Hematopoietic multipotent progenitor cell treated with erythropoietin and hydrocortisone succinate and interleukin-3 and kit ligand, for 4 days (in vitro differentiated cells): ENCODE data around the gene ITK.

Experiments
- DNase-seq: peaks from one replicate; pipeline ENCODE4 v3.0.0-alpha.2; 2015

Gene ITK

DNA sequence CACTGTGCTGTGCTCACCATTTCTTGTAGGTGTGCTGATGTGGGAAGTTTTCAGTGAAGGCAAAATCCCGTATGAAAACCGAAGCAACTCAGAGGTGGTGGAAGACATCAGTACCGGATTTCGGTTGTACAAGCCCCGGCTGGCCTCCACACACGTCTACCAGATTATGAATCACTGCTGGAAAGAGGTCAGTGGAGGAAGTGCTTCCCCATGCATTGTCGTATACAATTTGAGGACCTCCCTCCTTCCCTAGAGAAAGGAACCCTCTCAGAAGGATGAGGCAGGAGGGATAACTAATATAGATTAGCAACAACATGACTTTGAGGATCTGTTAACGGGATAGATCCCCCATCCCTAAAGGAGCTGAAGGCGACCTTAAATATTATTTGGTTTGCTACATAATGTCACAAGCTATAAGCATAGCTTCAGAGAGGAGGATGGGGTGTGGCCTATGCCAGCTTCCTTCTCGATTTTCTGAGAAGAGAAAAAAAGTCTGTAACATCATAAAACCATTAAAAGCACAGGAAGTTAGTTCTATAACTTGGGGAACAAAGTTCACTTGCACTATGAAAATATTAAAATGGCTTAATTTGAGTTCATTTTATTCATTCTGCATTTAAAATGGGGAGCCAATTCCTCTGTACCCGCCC lies 68.3 kb downstream of the ITK start:
- peak; percentile 50 for DNase-seq

DNA sequence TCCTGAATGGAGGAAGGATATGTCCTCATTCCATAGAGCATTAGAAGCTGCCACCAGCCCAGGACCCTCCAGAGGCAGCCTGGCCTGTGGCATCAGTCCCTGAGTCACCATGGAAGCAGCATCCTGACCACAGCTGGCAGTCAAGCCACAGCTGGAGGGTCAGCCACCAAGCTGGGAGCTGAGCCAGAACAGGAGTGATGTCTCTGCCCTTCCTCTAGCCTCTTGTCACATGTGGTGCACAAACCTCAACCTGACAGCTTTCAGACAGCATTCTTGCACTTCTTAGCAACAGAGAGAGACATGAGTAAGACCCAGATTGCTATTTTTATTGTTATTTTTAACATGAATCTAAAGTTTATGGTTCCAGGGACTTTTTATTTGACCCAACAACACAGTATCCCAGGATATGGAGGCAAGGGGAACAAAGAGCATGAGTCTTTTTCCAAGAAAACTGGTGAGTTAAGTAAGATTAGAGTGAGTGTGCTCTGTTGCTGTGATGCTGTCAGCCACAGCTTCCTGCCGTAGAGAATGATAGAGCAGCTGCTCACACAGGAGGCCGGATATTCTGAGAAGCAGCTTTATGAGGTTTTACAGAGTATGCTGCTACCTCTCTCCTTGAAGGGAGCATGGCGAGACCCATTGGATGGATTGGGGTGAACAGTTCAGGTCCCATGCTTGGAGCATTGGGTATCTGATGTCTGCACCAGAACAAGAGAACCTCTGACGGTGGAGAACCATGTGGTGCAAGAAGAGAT lies 72.2 kb downstream of the ITK start:
- DNase-seq: peak; percentile 89

DNA sequence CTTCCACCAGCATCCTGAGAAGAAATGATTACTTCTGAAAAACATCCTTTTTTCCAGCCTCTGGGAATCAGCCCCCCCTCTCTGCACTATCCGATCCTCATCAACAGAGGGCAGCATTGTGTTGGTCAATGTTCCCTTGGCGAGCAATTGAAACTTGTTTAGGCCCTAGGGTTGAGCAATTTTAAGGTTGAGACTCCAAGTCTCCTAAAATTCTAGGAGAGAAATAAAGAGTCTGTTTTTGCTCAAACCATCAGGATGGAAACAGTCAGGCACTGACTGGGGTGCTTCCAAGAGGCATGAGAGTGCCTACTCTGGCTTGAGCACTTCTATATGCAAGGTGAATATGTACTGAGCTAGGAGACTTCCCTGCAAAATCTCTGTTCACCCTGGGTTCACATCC lies 72.9 kb downstream of the ITK start:
- peak; percentile 77 for DNase-seq

DNA sequence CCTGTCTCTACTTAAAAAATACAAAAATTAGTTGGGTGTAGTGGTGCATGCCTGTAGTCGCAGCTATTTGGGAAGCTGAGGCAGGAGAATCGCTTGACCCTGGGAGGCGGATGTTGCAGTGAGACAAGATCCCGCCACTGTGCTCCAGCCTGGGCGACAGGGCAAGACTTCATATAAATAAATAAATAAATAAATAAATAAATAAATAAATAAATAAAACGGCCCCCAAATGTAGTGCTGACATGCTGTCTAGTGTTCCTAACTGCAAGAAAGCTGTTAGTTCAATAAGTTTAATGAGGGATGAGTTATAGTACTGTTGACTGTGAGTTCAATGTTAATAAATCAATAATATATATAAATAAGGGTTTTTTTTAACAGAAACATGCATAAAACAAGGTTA lies 77.8 kb downstream of the ITK start:
- DNase-seq: no peak

DNA sequence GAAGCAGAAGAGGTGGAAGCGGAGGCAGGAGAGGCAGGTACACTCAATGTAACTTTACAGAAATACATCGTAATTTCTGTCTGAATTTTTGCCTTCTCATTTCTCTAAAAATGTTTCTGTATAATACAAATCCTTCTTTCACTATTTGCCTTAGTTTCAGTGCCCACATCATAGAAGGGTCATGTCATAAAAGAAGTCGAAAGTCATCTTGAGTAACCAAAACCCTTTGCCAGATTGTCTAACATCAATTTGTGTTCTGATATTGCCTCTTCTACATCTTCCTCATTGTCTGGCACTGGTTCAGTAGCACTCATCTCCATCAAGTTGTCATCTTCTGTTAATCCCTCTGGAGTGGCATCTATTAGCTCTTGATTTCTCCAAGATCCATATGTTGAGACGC lies 79.1 kb downstream of the ITK start:
- DNase-seq: no peak

DNA sequence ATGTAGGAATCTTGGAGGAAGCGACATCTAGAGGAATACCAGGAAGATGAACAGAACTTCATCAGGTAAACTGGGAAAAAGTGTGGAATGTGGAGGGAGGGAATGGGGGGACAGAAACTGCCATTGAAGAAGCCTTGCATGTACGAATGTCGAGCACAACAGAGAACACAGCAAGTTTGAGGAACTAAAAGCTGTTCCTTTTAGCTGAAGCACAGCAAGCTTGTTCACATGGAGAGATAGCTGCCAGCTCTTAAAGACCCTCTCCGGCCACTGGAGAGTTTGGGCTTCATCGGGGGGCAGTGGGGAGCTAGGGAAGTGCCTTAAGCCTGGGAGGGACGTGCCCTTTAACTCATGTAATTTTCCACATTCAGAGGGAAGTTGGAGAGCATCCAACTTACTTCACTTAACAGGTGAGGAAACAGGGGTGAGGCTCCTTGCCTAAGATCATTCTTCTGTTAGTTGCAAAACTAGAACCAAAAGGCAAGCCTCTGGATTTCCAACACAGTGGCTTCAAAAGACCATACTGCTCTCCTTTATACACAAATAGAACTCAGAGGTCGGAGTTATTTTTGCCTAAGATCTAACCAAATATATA lies 83.0 kb downstream of the ITK start:
- no peak for DNase-seq

DNA sequence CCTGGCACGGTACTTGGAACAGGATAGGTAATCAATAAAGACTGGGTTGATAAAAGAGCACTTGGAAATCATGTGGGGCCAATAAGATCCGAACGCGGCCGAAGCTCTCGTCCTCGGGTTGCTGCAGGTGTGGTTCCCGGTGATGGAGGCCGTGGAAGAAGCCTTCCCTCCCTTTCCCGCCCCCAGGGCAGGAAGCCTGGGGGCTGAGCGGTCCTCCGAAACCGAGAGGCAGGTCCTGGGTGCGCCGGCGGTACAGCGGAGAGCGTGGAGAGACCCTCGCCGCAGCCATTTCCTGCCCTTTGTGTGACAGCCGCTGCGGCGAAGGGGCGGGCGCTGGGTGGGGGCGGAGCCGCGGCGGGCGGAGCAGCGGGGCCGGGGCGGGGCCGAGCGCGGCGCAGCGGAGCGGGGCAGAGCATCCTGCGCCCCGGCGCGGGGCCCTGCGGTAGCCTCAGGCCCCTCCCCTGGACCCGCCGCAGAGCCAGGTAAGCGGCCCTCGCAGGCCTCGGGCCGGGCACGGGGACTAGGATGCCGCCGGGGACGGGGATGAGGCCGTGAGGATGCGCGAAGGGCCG lies 85.2 kb downstream of the ITK start, which contains the start of gene CYFIP2:
TSS of gene CYFIP2 (plus strand) at position 410 of the 572 bp plus-strand sequence. CDS start 19,239 bp downstream, outside the sequence.
- peak; percentile 84 for DNase-seq

DNA sequence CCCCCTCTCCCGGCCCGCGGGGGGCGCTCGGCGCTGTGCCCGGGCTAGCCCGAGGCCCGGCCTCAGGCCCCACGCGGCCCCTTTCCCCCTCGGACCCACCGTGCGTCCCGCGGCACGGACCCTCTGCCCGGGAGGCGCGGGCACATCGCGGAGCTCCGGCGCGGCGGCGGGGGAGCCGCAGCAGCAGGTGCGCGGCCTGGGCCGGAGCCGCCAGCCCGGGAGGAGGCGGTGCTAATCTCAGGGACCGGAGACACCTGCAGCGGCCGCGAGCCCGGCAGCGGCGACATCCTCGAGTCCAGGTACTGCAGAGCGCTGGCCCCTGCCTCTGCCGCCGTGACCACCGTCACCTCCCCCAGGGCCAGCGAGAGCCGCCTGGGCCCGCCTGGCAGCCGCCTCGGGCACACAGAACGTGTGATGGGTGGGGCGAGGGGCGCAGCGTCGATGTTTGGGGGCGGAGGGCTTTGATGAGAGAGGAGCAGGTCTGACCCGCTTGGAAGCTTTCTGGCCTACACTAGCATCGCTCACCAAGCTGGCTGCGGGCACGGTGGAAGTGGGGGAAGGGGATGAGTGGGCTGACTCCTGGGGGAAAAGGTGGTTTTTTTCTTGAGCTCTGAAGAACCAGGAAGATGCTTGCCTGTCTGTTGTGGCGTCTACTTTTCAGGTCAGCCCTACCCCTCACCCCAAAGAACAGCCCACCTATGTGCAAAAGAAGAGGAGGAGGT lies 85.8 kb downstream of the ITK start:
- DNase-seq: peak; percentile 50

DNA sequence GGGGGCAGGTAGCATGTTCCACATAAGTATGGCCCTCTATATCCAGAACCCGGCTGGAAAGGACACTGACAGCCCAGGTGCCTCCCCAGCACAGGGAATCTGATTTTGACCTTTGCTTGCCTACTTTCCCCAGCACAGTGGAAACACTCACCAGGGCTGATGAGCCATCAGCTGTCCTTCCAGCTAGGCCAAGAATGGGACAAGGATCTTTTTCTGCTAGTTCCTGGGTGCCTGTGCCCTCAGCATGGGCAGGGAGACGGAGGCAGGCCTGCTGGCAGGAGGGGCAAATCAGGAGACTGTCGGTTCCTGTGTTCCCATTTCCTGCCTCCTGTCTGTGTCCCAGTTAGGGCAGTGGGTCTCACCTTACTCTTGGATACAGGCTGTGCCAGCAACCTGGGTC lies 86.4 kb downstream of the ITK start:
- no peak for DNase-seq

DNA sequence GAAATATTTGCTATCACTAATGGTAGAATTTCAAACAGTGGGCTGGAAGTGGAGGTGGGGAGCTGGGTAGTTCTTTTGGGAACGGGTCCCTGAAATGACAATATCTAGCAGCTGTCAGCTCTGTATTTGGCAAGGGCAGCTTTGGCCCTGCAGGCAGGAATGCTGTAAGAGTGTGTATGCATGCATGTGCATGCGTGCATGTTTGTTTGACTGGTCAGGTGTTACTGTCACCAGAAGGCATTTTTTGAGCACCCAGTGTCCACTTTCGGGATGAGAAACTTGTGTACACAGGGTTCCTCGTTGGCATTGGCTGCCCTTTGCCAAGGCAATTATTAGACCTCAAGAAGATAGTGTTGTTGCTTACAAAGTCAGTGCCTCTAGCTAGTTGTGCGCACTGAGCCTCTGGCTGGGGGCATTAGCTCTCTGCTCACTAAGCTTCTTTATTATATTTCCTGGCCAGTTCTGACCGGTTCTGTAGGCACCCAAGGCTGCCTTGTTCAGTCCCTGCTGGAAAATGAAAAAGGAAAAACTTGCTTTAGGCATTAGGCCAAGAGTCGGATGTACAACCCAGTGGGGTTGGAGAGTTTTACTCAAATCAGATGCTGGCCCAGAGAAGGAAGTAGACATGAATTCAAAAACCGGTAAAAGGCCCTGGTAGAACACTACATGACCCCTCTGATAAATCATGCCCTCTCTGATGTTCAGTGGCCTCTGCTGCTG lies 87.3 kb downstream of the ITK start:
- no peak for DNase-seq

DNA sequence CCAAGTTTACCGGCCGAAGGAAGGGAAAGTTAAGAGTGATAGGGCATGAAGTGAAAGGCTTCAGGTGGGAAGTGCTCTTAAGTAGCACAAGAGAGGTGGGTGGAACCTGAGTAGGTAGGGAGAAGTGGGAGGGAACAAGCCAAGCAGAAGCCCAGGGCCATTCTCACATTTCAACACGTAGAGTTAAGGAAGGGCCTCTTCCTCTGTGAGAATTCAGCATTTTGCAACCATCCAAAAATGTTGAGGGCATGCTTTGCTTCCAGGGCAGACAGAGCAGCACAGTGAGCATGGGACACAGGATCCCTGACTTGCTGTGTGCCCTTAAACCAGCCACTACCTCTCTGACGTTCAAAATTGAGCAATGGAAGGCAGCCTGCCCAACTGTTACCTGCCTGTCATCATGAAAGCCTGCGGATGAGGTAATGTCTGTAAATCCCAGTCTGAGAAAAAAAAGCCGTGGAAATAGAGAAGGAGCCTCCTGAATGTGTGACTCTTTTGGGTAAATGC lies 88.6 kb downstream of the ITK start:
- no peak for DNase-seq

DNA sequence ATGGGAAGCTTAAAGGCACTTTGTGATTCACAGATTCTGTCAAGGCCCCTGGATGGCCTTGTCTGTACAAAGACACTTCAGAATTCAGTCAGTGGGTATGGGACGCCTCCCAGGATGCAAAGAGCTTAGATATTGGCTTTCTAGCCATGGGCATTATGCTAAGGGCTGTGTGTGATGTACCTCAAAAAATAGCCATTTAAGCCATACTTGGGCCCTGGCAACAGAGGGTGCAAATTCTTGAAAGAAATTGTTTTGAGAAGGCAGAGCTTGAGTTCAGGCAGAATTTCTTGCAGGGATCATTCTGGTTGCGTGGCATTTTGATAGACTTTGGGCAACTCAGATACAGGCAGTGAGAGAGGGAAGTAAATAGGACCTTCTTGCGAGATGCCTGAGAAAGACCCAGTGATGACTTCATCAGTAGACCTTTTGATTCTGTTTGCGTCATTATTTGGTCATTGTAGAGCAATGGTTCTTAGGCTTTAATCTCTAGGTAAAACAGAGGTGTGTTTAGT lies 89.2 kb downstream of the ITK start:
- peak; percentile 48 for DNase-seq

DNA sequence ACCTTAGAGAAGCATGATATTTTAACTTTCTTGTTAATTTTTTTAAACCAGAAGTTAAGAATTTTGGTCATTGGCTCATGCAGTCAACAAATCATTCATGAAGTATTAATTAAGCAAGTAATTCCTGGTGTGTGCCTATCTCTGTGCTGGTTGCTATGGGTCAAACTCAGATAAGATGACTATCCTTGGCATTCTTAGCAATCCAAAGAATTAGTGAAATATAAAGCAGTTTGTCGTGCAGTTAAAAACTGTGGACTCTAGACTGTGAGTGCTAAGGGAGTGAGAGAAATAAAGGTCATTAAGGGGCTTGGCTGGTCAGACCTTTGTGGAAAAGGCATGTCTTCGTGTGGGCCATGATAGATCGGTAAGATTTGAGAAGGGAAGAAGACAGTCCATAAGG lies 90.1 kb downstream of the ITK start:
- DNase-seq: no peak

DNA sequence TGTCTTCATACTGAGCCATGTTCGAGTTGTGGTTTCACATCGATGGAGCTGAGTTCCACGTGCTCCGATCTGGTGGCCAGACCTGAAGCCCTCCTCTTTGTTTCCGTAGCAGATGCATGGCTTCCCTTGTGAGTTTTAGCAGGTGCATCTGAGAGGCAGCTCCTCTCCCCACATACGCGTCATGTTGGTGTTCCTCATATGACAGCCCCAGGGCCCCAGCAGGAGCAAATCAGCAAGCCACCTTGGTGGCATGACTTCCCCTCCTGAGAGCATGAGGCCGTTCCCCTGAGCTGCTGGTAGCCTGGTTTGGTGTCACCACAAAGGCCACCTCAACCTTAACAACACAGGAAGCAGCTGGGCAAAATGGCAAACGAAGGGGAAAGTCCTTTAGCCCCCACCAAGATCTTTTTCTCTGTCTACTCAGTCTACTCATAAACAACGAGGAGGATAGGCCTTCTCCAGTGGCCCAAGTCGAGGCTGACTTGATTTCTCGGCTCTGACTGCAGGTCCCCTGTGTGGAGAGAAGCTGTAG lies 91.2 kb downstream of the ITK start:
- DNase-seq: peak; percentile 93

DNA sequence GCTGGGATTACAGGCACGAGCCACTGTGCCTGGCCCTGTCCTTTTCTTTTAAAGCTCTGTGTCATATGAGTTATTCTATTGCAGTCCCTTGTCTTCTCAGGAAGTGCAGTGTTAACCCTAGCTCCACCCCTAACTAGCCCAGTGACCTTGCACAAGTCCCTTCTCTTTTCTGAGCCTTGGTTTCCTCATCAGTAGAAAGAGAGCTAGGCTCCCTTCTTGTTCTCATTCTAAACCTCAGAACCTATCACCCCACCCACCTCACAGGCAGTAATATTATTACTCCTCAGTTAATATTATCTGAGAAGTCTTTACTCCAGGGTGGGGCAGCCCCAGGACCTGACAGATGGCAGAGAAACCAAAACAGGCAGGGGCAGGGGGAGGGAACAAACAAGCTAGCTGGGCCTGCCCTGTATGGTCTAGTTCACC lies 92.5 kb downstream of the ITK start:
- DNase-seq: peak; percentile 86

DNA sequence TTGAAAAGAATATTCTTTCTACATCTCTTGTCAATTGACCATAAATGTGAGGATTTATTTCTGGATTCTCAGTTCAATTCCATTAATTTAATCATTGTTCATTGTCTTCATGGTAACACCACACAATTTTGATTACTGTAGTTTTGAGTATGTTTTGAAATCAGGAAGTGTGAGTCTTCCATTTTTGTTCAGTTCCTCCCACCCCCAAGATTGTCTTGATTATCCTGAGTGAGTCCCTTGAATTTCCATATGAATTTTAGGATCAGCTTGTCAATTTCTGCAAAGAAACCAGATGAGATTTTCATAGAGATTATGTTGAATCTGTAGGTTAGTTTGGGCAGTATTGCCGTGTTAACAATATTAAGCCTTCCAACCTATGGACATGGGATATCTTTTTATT lies 94.8 kb downstream of the ITK start:
- no peak for DNase-seq

DNA sequence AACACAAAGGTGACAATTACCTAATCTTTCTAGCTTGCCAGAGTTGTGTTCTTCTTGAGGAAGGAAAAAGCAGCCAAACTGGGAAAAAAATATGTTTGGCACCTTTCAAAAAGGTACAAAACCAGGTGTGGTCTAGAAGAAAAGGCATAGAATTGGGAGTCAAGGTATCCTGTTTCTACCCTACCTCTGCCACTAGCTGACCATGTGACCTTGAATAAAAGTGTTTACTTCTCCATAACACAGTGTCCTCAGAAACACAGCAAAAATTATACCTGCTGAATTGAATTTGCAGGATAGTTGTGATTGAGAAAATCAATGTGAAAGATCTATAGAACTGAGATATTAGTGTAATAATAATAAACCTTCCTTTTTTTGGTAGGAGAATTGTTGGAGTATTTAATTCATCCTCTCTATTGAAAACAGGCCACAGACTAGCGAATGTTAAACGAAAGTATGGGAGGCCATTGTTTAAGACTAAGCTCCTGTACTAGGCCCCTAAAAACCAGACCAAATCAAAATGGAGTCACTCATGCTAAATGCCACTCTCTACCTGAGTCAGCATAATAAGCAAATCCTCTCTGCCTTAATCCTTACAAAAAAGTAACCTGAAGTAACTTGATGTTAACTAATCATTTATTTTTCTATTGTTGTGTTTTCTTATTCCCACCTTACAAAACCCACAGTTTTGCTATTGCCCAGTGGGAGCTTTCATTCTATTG lies 97.8 kb downstream of the ITK start:
- DNase-seq: no peak

DNA sequence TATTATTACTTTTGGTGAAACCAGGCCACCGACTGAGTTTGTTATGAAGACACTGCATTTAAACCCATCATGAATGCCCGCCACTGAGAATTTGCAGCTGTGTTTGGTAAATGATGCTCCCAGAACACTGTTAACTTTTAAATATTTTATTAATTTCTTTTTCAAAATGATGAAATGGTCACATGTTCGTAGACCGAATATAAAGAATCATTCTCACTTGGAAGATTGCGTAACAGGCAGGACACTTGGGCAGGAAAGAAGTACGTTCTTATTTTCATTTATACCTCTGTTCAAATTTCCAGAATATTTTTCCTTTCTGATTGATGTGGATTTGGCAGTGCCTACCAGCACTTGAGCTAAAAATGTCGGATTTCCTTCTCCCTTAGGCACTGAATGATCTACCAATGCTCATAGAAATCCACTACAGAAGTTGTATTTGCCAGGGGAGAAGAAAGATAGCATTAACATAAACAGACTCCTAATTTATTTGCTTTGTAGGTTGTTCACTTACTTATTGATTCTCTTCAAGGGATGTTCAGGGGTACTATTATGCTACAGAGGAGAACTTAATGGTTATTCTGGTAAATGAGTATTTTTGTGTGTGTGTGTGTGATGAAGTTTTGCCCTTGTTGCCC lies 99.1 kb downstream of the ITK start:
- no peak for DNase-seq

DNA sequence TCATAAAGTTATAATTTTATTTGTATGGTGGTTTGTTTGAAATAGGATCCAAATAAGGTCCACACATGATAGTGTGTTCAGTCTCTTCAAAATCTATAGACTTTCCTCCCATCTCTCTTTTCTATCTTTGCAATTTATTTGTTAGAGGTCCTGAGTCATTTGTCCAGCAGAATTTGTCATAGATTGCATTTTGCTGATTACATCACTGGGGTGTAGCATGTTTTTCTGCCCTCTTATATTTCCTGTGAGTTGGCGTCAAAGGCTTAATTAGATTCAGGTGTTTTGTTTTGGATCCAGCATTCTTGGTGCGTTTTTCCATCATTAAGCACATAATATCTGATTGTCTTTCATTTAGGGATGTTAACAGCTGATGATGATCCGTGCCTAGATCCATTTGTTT lies 100.3 kb downstream of the ITK start:
- DNase-seq: no peak

DNA sequence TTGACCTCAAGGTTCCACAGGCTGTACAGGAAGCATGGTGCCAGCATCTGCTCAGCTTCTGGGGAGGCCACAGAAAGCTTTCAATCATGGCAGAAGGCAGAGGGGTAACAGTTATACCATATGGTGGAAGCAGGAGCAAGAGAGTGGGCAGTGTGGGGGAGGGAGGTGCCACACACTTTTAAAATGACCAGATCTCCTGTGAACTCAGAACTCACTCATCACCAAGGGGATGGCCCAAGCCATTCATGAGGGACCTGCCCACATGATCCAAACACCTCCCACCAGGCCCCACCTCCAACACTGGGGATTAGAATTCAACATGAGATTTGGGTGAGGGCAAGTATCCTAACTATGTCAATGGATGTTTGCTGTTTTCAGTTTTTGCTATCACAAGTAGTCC lies 101.5 kb downstream of the ITK start:
- DNase-seq: no peak

DNA sequence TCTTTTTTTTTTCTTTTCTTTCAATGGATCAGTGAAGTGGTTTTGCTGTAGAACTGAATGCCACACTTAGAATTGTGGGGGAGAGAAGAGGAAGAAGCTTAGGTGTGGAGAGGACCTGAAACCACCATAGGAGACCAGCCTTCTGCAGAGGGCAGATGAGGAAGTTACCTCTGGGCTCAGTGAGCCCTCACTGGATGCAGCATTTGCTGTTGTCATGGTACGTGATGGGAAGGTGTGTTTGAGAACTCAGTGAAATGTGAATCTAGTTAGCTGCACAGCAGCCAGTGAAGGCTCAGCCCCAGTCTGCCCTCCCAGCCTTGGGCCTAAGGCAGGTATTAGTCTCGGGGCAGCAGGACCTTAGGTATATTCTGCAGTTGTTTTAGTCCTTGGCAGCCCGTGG lies 102.8 kb downstream of the ITK start:
- DNase-seq: peak; percentile 39
